ENCODE measurements around the gene ESRP2. TPM values are rescaled to one million over a fixed set of nuclear protein-coding genes. Genes with fewer than 3 reads are reported as not detected.
A peak's percentile ranks its signal among the peaks of the same experiment; 100 is the strongest.

Gene ESRP2
- total RNA-seq, 6 experiments from 2014 or later: 0.05 to 0.14 (median 0.10) TPM; not detected in 2

DNA sequence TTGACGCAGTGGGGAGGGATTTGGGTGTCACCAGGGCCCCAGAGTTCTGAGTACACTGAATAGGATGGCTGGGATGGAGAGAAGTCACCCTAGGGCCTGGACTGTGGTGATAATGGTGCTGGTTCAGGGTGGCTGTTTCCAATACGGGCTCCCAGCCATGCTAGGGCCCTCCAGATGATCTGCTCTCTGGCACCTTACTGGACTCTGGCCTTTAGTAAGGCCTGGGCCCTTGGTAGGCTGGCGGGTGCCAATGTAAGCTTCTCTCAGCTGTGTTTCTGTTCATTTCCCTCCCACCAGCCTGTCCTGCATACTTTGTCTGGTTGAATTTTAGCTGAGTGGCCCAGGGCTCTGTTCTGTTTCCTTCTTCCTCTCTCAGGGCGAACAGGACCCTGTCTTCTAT, 12.0 kb upstream of the ESRP2 start:
- no peaks in the 10 kb centered on the region for H3K9me3 Mint-ChIP-seq
- H3K27me3 Mint-ChIP-seq (ENCODE audit: insufficient read depth): no peaks in the 10 kb centered on the region; the same call in 1 of the 2 replicates
- TF ChIP-seq, protein P1, sequence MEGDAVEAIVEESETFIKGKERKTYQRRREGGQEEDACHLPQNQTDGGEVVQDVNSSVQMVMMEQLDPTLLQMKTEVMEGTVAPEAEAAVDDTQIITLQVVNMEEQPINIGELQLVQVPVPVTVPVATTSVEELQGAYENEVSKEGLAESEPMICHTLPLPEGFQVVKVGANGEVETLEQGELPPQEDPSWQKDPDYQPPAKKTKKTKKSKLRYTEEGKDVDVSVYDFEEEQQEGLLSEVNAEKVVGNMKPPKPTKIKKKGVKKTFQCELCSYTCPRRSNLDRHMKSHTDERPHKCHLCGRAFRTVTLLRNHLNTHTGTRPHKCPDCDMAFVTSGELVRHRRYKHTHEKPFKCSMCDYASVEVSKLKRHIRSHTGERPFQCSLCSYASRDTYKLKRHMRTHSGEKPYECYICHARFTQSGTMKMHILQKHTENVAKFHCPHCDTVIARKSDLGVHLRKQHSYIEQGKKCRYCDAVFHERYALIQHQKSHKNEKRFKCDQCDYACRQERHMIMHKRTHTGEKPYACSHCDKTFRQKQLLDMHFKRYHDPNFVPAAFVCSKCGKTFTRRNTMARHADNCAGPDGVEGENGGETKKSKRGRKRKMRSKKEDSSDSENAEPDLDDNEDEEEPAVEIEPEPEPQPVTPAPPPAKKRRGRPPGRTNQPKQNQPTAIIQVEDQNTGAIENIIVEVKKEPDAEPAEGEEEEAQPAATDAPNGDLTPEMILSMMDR (IDR thresholded peaks at IDR 0.05): no peak
- H3K4me3 Mint-ChIP-seq: no peak overlapping the region
- H3K36me3 Mint-ChIP-seq (ENCODE audit: low read depth): peaks cover 8% of the 10 kb centered on the region; the same call in 1 of the 2 replicates
- H3K27ac Mint-ChIP-seq: peak overlapping the region; percentile 23; the same call in 1 of the 2 replicates
- peaks cover 34% of the 10 kb centered on the region for H3K4me1 Mint-ChIP-seq (ENCODE audit: low read depth)
- DNase-seq: no peak

GRCh38 chr16:68247400-68247799, 11.5 kb upstream of the ESRP2 start:
- H3K4me1 Mint-ChIP-seq (ENCODE audit: low read depth): peaks cover 34% of the 10 kb centered on the region

GRCh38 chr16:68246666-68247065, 10.7 kb upstream of the ESRP2 start:
- Mint-ChIP-seq H3K36me3 (ENCODE audit: low read depth) (peaks cover 8% of the 10 kb centered on the region; the same call in 1 of the 2 replicates), H3K4me3 (peak overlapping the region; percentile 95), H3K27me3 (ENCODE audit: insufficient read depth) (no peaks in the 10 kb centered on the region; the same call in 1 of the 2 replicates), H3K4me1 (ENCODE audit: low read depth) (peaks cover 34% of the 10 kb centered on the region), H3K27ac (no peak overlapping the region), H3K9me3 (no peaks in the 10 kb centered on the region)
- TF ChIP-seq, protein P1 (IDR thresholded peaks at IDR 0.05): no peak
- no peak for DNase-seq

More at GRCh38 chr16:68247400-68247799, 11.5 kb upstream of the ESRP2 start:
- no peaks in the 10 kb centered on the region for H3K9me3 Mint-ChIP-seq
- TF ChIP-seq, protein P1 (IDR thresholded peaks at IDR 0.05): no peak
- no peaks in the 10 kb centered on the region; the same call in 1 of the 2 replicates for H3K27me3 Mint-ChIP-seq (ENCODE audit: insufficient read depth)
- H3K27ac Mint-ChIP-seq: no peak overlapping the region
- H3K4me3 Mint-ChIP-seq: no peak overlapping the region
- no peak for DNase-seq
- H3K36me3 Mint-ChIP-seq (ENCODE audit: low read depth): peaks cover 8% of the 10 kb centered on the region; the same call in 1 of the 2 replicates

DNA sequence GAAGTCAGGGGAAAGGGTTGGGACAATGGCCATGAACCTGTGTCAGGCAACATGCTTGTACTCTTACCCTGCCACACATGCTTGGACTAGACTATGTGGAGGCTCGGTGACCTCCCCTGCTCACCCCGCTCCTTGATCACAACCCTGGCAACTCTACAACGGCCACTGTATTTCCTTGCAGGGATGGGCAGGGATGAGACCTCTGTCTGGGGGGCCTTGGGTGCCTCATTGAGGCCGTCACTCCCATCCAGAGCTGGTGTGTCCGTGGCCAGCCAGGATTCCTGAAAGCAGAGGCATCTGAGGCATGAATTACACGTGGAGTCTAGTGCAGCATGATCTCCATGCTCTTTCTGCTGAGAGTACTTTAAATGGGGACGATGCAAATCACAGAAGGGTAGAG, 10.2 kb upstream of the ESRP2 start:
- Mint-ChIP-seq H3K27ac (0 out of 2 replicates have a peak overlapping the region, but pooled peaks have one; percentile 14), H3K27me3 (ENCODE audit: insufficient read depth) (no peaks in the 10 kb centered on the region; the same call in 1 of the 2 replicates), H3K4me1 (ENCODE audit: low read depth) (peaks cover 34% of the 10 kb centered on the region), H3K9me3 (no peaks in the 10 kb centered on the region), H3K4me3 (peak overlapping the region; percentile 95), H3K36me3 (ENCODE audit: low read depth) (peaks cover 8% of the 10 kb centered on the region; the same call in 1 of the 2 replicates)
- TF ChIP-seq, protein P1 (IDR thresholded peaks at IDR 0.05): no peak
- no peak for DNase-seq

GRCh38 chr16:68244903-68245853, 9.3 kb upstream of the ESRP2 start, which contains the start of gene PLA2G15:
PLA2G15 (plus strand) TSS chr16:68245373; CDS start chr16:68245427, 54 bp downstream.
- H3K4me3 Mint-ChIP-seq: peak within 1 kb of the TSS; percentile 95
- TF ChIP-seq, protein P1 (IDR thresholded peaks at IDR 0.05): no peak
- H3K27me3 Mint-ChIP-seq (ENCODE audit: insufficient read depth): no peaks in the 10 kb centered on the region; the same call in 1 of the 2 replicates
- peaks cover 8% of the 10 kb centered on the region; the same call in 1 of the 2 replicates for H3K36me3 Mint-ChIP-seq (ENCODE audit: low read depth)
- H3K4me1 Mint-ChIP-seq (ENCODE audit: low read depth): peaks cover 34% of the 10 kb centered on the region
- peak; percentile 93 for DNase-seq
- peak within 1 kb of the TSS; percentile 85 for H3K27ac Mint-ChIP-seq
- no peaks in the 10 kb centered on the region for H3K9me3 Mint-ChIP-seq

Measured in HFFc6 (cell line).